Testis (tissue), 3 donors: ENCODE data around the gene TSPYL2. TPM values are rescaled to one million over a fixed set of nuclear protein-coding genes. Genes with fewer than 3 reads are reported as not detected.

ENCODE experiments used
- DNase-seq: peaks from one replicate; pipeline ENCODE4 v3.0.0-alpha.2; 2019
- H3K27ac ChIP-seq, 2 donors: fragments of 200-600 bp; sonication (generic); one replicate each; pipeline ENCODE4 v1.5.1; 2019
- H3K27me3 ChIP-seq: fragments of 200-600 bp; sonication (generic); one replicate; pipeline ENCODE4 v1.5.1; 2019
- H3K36me3 ChIP-seq: fragments of 200-600 bp; sonication (generic); one replicate; pipeline ENCODE4 v1.5.1; 2017; ENCODE audit warnings: low read depth; ENCODE audit errors: missing control alignments
- H3K4me1 ChIP-seq: fragments of 200-600 bp; sonication (generic); one replicate; pipeline ENCODE4 v1.5.1; 2019
- H3K4me3 ChIP-seq, 2 donors: fragments of 200-600 bp; sonication (generic); one replicate each; pipeline ENCODE4 v1.5.1; 2017 to 2019
- H3K9me3 ChIP-seq: fragments of 200-600 bp; sonication (generic); one replicate; pipeline ENCODE4 v1.5.1; 2017
- CTCF ChIP-seq, 3 experiments: fragments of 450-650 bp in 2 of 3; fragments of 200-600 bp in 1 of 3; sonication (generic) in 1 of 3; IDR thresholded peaks; one replicate each; pipeline ENCODE4 v1.5.1; 2016 to 2019; ENCODE audit warnings: antibody characterized with exemption in 3 of 3, mild to moderate bottlenecking in 2 of 3, moderate library complexity in 1 of 3
- POLR2A ChIP-seq: fragments of 450-650 bp; IDR thresholded peaks from one replicate; pipeline ENCODE4 v1.6.1; 2017; ENCODE audit warnings: antibody characterized with exemption, mild to moderate bottlenecking, moderate library complexity
- WGBS, 2 donors: methylation state at CpG; one replicate each; pipeline ENCODE4 v1.1.5; 2018; 5-methylcytosine and 5-hydroxymethylcytosine counted together
- intact Hi-C: fragments of 100-400 bp; cut with DNase I; formaldehyde crosslinking; loops from one replicate; pipeline ENCODE4 v1.15.1; 2023; ENCODE audit warnings: low total_unique reads
- polyA plus RNA-seq: library from polyadenylated mRNA; stranded (reverse); fragments of 350-450 nt; fragmentation: Illumina TruSeq; extraction: RNeasy Lipid Tissue Mini Kit (QIAGEN cat#74804); gene quantifications from one replicate; pipeline ENCODE4 v1.2.3, GENCODE V29; 2014; ENCODE audit warnings: low read depth, low replicate concordance; ENCODE audit not compliant: insufficient read depth
- total RNA-seq, 2 donors: library from RNA; depleted of rRNA; stranded (reverse); fragments of >200 nt; gene quantifications; one replicate each; pipeline ENCODE4 v1.2.3, GENCODE V29; 2016

Gene TSPYL2
- total and polyA plus RNA-seq, 3 donors from 2014 or later: 193 to 363 (median 358) TPM

GRCh38 chrX:53072418-53073114 is 9.6 kb upstream of the TSPYL2 start:
- TF ChIP-seq CTCF (IDR thresholded peaks at IDR 0.05) (no peak), POLR2A (no peak)
- intact Hi-C loops: no loop called here
- H3K27me3 ChIP-seq: no peaks in the 10 kb centered on the region
- H3K27ac ChIP-seq: peak overlapping the region; percentile 80 to 84
- H3K9me3 ChIP-seq: no peaks in the 10 kb centered on the region
- peak overlapping the region in 1 of 2 donors; percentile 8 for H3K4me3 ChIP-seq
- DNase-seq: no peak
- 19 to 46% methylated on average over 5 to 9 of the region's 9 CpGs for WGBS, 2 donors
- peaks cover 5% of the 10 kb centered on the region for H3K4me1 ChIP-seq
- no peaks in the 10 kb centered on the region for H3K36me3 ChIP-seq

GRCh38 chrX:53073115-53073586 is 9.0 kb upstream of the TSPYL2 start:
- Histone ChIP-seq H3K27me3 (no peaks in the 10 kb centered on the region), H3K4me3 (no peak overlapping the region), H3K27ac (peak overlapping the region; percentile 80 to 84), H3K9me3 (no peaks in the 10 kb centered on the region), H3K4me1 (peaks cover 5% of the 10 kb centered on the region), H3K36me3 (no peaks in the 10 kb centered on the region)
- no peak for DNase-seq
- TF ChIP-seq POLR2A (no peak), CTCF (IDR thresholded peaks at IDR 0.05) (no peak)
- intact Hi-C loops: no loop called here
- 28 to 48% methylated on average over 5 of the region's 6 CpGs for WGBS, 2 donors

GRCh38 chrX:53075011-53075410 is 7.2 kb upstream of the TSPYL2 start:
- Histone ChIP-seq H3K36me3 (no peaks in the 10 kb centered on the region), H3K9me3 (no peaks in the 10 kb centered on the region), H3K4me3 (no peak overlapping the region), H3K4me1 (peaks cover 5% of the 10 kb centered on the region), H3K27me3 (no peaks in the 10 kb centered on the region), H3K27ac (no peak overlapping the region)
- TF ChIP-seq POLR2A: no peak
- no peak for TF ChIP-seq CTCF (IDR thresholded peaks at IDR 0.05)
- WGBS, 2 donors: 77 to 88% methylated on average over 6 to 7 of the region's 7 CpGs
- DNase-seq: no peak
- intact Hi-C loops: no loop called here

GRCh38 chrX:53076671-53077070 is 5.5 kb upstream of the TSPYL2 start:
- no peaks in the 10 kb centered on the region for H3K9me3 ChIP-seq
- no peak for DNase-seq
- peaks cover 5% of the 10 kb centered on the region for H3K4me1 ChIP-seq
- H3K27me3 ChIP-seq: no peaks in the 10 kb centered on the region
- 96% methylated on average over 7 to 21 of the region's 21 CpGs for WGBS, 2 donors
- intact Hi-C loops: no loop called here
- no peaks in the 10 kb centered on the region for H3K36me3 ChIP-seq
- no peak overlapping the region for H3K27ac ChIP-seq
- no peak for TF ChIP-seq CTCF (IDR thresholded peaks at IDR 0.05)
- no peak for TF ChIP-seq POLR2A
- no peak overlapping the region for H3K4me3 ChIP-seq
